Measurements from ENCODE around the gene AGK.
"Not testable (repeated sequence)": the region's sequence is repeated elsewhere in the genome, so short reads cannot be mapped to it uniquely, and the experiment has no call there.

The AGK gene

GRCh38 chr7:141551782-141552181 is 572 bp downstream of the AGK start:
- DNase-seq (ENCODE audit: low read depth, low spot score), result no peak

- DNase-seq (ENCODE audit: low read depth, low spot score), result no peak
Measured at GRCh38 chr7:141557360-141557759, 6.2 kb downstream of the AGK start.

- not testable (repeated sequence) for DNase-seq (ENCODE audit: low read depth, low spot score)
Measured at GRCh38 chr7:141557831-141558531, 6.8 kb downstream of the AGK start.

GRCh38 chr7:141558544-141559183 is 7.5 kb downstream of the AGK start:
- DNase-seq (ENCODE audit: low read depth, low spot score), result peak; percentile 25

- DNase-seq (ENCODE audit: low read depth, low spot score), result no peak
Measured at GRCh38 chr7:141559961-141560360, 8.8 kb downstream of the AGK start.

- no peak for DNase-seq (ENCODE audit: low read depth, low spot score)
Measured at GRCh38 chr7:141562036-141562435, 10.8 kb downstream of the AGK start.

- no peak for DNase-seq (ENCODE audit: low read depth, low spot score)
Measured at GRCh38 chr7:141562543-141562942, 11.3 kb downstream of the AGK start.

GRCh38 chr7:141562972-141563371 is 11.8 kb downstream of the AGK start:
- no peak for DNase-seq (ENCODE audit: low read depth, low spot score)

GRCh38 chr7:141563956-141564623 is 12.9 kb downstream of the AGK start:
- no peak for DNase-seq (ENCODE audit: low read depth, low spot score)

GRCh38 chr7:141567432-141567831 is 16.2 kb downstream of the AGK start:
- no peak for DNase-seq (ENCODE audit: low read depth, low spot score)

- DNase-seq (ENCODE audit: low read depth, low spot score), result no peak
Measured at GRCh38 chr7:141568227-141568626, 17.0 kb downstream of the AGK start.

GRCh38 chr7:141571059-141571458 is 19.8 kb downstream of the AGK start:
- DNase-seq (ENCODE audit: low read depth, low spot score), result no peak

- DNase-seq (ENCODE audit: low read depth, low spot score), result no peak
Measured at GRCh38 chr7:141572175-141572574, 21.0 kb downstream of the AGK start.

GRCh38 chr7:141573511-141573910 is 22.3 kb downstream of the AGK start:
- no peak for DNase-seq (ENCODE audit: low read depth, low spot score)

- DNase-seq (ENCODE audit: low read depth, low spot score), result no peak
Measured at GRCh38 chr7:141575164-141575563, 24.0 kb downstream of the AGK start.

- no peak for DNase-seq (ENCODE audit: low read depth, low spot score)
Measured at GRCh38 chr7:141575654-141576448, 24.6 kb downstream of the AGK start.

GRCh38 chr7:141577043-141577839 is 26.0 kb downstream of the AGK start:
- DNase-seq (ENCODE audit: low read depth, low spot score), result no peak

- DNase-seq (ENCODE audit: low read depth, low spot score), result not testable (repeated sequence)
Measured at GRCh38 chr7:141579953-141580352, 28.7 kb downstream of the AGK start.

GRCh38 chr7:141582063-141582462 is 30.9 kb downstream of the AGK start:
- not testable (repeated sequence) for DNase-seq (ENCODE audit: low read depth, low spot score)

- DNase-seq (ENCODE audit: low read depth, low spot score), result no peak
Measured at GRCh38 chr7:141584935-141585334, 33.7 kb downstream of the AGK start.

Measured in brain pericyte (primary cell).